Skeletal muscle tissue (tissue), 4 donors: Measurements from ENCODE around the gene PRR13. TPM values are rescaled to one million over a fixed set of nuclear protein-coding genes. Genes with fewer than 3 reads are reported as not detected.

Experiments used
- H3K27ac ChIP-seq: one replicate; pipeline ENCODE4 v1.7.0; 2013; ENCODE audit warnings: mild to moderate bottlenecking, low read depth, low read length, inconsistent platforms
- H3K27me3 ChIP-seq, 3 donors: one replicate each; pipeline ENCODE4 v1.7.0; 2013; ENCODE audit warnings: low read length in 3 of 3; ENCODE audit not compliant: control insufficient read depth in 3 of 3, insufficient read depth in 3 of 3
- H3K36me3 ChIP-seq, 3 donors: one replicate each; pipeline ENCODE4 v1.7.0; 2013; ENCODE audit warnings: low read length in 3 of 3; ENCODE audit not compliant: control insufficient read depth in 3 of 3, insufficient read depth in 3 of 3
- H3K4me1 ChIP-seq, 3 donors: one replicate each; pipeline ENCODE4 v1.7.0; 2013; ENCODE audit warnings: low read length in 3 of 3, mild to moderate bottlenecking in 3 of 3; ENCODE audit not compliant: control insufficient read depth in 3 of 3, insufficient read depth in 3 of 3
- H3K4me3 ChIP-seq, 3 donors: one replicate each; pipeline ENCODE4 v1.7.0; 2013; ENCODE audit warnings: low read length in 3 of 3
- H3K9ac ChIP-seq, 3 donors: one replicate each; pipeline ENCODE4 v1.7.0; 2013; ENCODE audit warnings: low read length in 3 of 3, mild to moderate bottlenecking in 3 of 3, moderate library complexity in 2 of 3, low read depth in 1 of 3
- H3K9me3 ChIP-seq, 3 donors: one replicate each; pipeline ENCODE4 v1.7.0; 2013; ENCODE audit warnings: low read length in 3 of 3; ENCODE audit not compliant: control insufficient read depth in 3 of 3
- total RNA-seq: library from RNA; depleted of rRNA; stranded (reverse); fragments of >200 nt; gene quantifications from one replicate; pipeline ENCODE4 v1.2.3, GENCODE V29; 2014
- donor health status: Osteomylitis.

PRR13 gene
- total RNA-seq, 1 donor from 2014 or later, result 15.7 TPM

DNA sequence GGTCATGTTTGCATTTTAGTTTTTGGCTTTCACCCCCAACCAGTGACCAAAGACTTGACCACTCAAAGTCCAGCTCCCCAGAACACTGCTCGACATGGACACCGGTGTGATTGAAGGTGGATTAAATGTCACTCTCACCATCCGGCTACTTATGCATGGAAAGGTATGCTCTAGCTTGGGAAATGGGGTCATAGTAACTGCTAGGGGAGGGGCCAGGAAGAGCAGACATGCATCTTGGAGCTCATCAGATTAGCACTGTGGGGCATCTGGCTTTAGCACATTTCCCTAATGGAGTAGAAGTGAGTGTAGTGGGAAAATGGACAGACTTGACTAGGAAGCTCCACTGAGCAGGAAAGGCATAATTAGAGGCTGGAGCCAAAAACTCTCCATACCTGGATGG lies 13.2 kb downstream of the PRR13 start:
- no peaks in the 10 kb centered on the region for H3K27me3 ChIP-seq
- peaks cover 38 to 55% (median 49%) of the 10 kb centered on the region in 3 donors for H3K36me3 ChIP-seq
- H3K4me1 ChIP-seq, result peaks cover 28 to 46% (median 30%) of the 10 kb centered on the region in 3 donors
- peak overlapping the region; percentile 25 for H3K27ac ChIP-seq
- H3K4me3 ChIP-seq, result peak overlapping the region in 1 of 3 donors; percentile 43
- H3K9ac ChIP-seq, result peak overlapping the region in 1 of 3 donors; percentile 94
- H3K9me3 ChIP-seq, result no peaks in the 10 kb centered on the region

DNA sequence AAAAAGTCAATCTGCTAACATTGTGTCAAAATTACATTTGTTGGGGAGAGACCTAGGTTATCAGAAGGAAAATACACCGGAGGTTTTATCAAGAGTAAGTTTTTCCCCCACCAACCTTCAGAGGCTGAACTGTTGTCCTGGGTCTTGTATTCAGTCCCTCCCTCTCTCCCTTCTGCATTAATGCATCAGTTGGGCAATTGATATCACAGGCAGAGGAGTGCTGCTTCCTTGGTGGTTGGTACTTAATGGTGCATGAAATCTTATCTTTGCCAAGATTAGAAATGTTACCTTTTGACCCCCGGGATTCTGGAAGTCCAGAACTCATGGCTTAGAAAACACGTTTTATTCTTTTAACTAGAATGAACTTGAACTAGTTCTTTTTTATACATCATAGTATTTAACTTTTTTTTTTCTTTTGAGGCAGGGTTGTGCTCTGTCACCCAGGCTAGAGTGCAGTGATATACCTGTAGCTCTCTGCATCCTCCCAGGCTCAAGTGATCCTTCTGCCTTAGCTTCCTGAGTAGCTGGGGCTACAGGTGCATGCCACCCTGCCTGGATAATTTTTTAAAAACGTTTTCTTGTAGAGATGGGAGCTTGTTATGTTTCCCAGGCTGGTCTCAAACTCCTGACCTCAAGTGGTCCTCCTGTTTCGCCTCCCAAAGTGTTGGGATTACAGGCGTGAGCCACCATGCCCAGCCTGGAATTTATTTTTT lies 15.3 kb downstream of the PRR13 start:
- no peak overlapping the region for H3K4me3 ChIP-seq
- peaks cover 53 to 74% (median 68%) of the 10 kb centered on the region in 3 donors for H3K36me3 ChIP-seq
- H3K27me3 ChIP-seq, result no peaks in the 10 kb centered on the region
- H3K9me3 ChIP-seq, result no peaks in the 10 kb centered on the region
- peaks cover 46 to 63% (median 49%) of the 10 kb centered on the region in 3 donors for H3K4me1 ChIP-seq
- no peak overlapping the region for H3K9ac ChIP-seq
- no peak overlapping the region for H3K27ac ChIP-seq

DNA sequence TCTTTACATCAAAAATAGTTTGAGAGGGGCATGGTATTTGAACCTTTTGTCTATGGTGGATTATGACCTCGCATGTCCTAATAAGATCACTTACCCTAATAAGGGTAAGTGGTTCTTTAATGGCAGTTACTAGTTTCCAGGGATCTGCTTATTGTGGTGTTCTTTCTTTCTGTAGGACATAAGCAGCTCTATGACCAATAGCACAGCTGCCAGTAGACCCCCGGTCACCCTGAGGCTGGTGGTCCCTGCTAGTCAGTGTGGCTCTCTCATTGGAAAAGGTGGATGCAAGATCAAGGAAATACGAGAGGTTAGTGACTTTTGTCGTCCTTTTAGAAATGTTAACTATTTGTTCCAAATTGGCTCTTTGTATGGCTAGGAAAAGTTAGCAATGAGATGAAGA lies 17.6 kb downstream of the PRR13 start:
- Histone ChIP-seq H3K36me3 (peaks cover 72 to 93% (median 91%) of the 10 kb centered on the region in 3 donors), H3K9me3 (no peaks in the 10 kb centered on the region), H3K4me3 (no peak overlapping the region), H3K9ac (no peak overlapping the region), H3K27me3 (no peaks in the 10 kb centered on the region), H3K4me1 (peaks cover 56 to 74% (median 60%) of the 10 kb centered on the region in 3 donors), H3K27ac (peak overlapping the region; percentile 32)

DNA sequence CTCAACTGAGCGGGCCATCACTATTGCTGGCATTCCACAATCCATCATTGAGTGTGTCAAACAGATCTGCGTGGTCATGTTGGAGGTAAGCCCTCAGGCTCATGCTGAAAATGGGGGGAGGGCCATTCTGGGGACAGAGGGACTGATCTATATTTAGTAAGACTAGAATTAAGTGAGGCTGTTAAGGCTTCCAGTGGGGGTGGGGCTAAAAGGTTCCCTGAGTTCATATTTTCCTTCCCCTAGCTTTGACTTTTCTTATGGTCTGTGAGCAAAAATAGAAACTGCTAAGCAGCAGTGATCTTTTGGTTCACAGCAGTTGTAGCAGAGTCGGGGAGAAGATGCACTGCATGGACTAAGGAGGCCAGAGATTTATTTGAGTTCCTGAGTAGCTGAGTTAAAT lies 19.5 kb downstream of the PRR13 start:
- H3K9ac ChIP-seq, result peak overlapping the region; percentile 58 to 63 (median 62)
- peaks cover 65 to 81% (median 65%) of the 10 kb centered on the region in 3 donors for H3K4me1 ChIP-seq
- peaks cover 76 to 92% (median 92%) of the 10 kb centered on the region in 3 donors for H3K36me3 ChIP-seq
- H3K9me3 ChIP-seq, result no peaks in the 10 kb centered on the region
- H3K27ac ChIP-seq, result peak overlapping the region; percentile 78
- peak overlapping the region in 2 of 3 donors; percentile 41 to 46 for H3K4me3 ChIP-seq
- H3K27me3 ChIP-seq, result no peaks in the 10 kb centered on the region

DNA sequence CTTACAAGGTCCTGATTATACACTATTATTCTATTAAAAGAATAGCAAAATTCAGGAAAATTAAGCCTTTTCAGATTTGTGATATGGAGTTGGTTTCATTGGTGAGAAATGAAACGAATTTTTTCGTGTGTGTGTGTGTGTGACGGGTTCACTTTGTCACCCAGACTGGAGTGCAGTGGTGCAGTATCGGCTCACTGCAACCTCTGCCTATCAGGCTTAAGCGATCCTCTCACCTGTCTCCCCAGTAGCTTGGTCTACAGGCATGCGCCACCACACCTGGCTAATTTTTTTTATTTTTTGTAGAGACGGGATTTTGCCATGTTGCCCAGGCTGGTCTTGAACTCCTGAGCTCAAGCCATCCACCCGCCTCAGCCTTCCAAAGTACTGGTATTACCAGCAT lies 20.1 kb downstream of the PRR13 start:
- H3K36me3 ChIP-seq, result peaks cover 75 to 93% (median 92%) of the 10 kb centered on the region in 3 donors
- no peaks in the 10 kb centered on the region for H3K27me3 ChIP-seq
- H3K9ac ChIP-seq, result peak overlapping the region; percentile 58 to 63 (median 62)
- peaks cover 68 to 81% (median 70%) of the 10 kb centered on the region in 3 donors for H3K4me1 ChIP-seq
- peak overlapping the region in 2 of 3 donors; percentile 41 to 46 for H3K4me3 ChIP-seq
- no peaks in the 10 kb centered on the region for H3K9me3 ChIP-seq
- peak overlapping the region; percentile 78 for H3K27ac ChIP-seq

DNA sequence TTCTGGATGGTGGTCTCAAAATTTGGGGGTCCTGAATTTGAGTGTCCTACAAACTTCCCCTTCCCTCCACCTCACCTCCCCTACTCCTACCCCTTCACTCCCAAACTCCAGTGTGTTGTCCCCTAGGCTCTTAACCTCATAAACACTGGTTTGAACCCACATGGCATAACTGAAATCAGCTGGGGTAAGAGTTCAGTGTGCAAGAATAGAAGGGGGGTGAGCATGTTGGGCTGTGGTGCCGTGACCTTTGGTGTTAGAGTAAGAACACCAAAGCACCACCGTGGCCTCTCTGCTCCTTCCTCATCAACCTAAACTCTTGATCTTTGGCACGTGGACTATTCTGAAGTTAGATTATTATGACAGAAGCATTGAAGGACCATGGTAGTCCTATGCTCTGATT lies 21.4 kb downstream of the PRR13 start:
- H3K9ac ChIP-seq, result peak overlapping the region in 2 of 3 donors; percentile 51 to 57
- H3K9me3 ChIP-seq, result no peaks in the 10 kb centered on the region
- H3K4me3 ChIP-seq, result peak overlapping the region in 1 of 3 donors; percentile 2
- no peaks in the 10 kb centered on the region for H3K27me3 ChIP-seq
- H3K4me1 ChIP-seq, result peaks cover 78 to 89% (median 83%) of the 10 kb centered on the region in 3 donors
- peak overlapping the region; percentile 78 for H3K27ac ChIP-seq
- peaks cover 74 to 93% (median 92%) of the 10 kb centered on the region in 3 donors for H3K36me3 ChIP-seq

DNA sequence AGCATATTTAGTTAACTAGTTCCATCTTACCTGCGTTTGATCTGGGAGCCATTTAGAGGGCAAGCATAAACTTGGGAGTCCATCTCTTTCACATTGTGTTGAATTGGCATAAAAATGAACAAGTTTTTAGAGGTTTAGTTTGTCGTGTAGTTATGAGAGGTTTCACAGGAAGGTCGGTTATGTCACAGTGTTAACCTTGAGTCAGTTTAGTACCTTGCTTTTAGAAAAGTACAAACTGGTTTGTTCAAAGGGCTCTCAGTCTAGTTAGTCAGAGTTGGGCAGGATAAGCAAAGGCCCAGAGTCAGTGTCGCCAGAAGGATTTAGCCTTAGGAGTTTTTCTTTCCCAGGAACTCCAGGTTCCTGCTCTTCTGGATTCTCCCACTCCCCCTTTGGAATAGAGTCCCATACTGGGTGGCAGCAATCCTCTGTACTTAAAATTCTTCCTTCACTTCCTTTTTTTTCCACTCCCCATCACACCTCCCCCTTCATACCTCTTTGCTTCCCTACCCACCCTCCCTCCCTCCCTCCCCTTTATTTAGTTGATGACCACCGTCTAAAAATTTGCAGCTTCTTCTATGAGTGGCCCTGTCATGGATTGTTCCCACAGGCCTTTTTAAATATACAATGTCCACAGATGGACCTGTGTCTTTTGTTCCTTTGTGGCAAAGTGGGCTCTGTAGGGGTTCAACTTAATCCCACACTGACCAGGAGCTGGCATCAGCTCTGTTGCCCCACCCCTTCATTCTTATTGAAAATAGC lies 22.4 kb downstream of the PRR13 start:
- Histone ChIP-seq H3K4me3 (no peak overlapping the region), H3K27me3 (no peaks in the 10 kb centered on the region), H3K9ac (no peak overlapping the region), H3K4me1 (peaks cover 85 to 92% (median 89%) of the 10 kb centered on the region in 3 donors), H3K36me3 (peaks cover 78 to 95% (median 92%) of the 10 kb centered on the region in 3 donors), H3K9me3 (no peaks in the 10 kb centered on the region), H3K27ac (peak overlapping the region; percentile 78)

DNA sequence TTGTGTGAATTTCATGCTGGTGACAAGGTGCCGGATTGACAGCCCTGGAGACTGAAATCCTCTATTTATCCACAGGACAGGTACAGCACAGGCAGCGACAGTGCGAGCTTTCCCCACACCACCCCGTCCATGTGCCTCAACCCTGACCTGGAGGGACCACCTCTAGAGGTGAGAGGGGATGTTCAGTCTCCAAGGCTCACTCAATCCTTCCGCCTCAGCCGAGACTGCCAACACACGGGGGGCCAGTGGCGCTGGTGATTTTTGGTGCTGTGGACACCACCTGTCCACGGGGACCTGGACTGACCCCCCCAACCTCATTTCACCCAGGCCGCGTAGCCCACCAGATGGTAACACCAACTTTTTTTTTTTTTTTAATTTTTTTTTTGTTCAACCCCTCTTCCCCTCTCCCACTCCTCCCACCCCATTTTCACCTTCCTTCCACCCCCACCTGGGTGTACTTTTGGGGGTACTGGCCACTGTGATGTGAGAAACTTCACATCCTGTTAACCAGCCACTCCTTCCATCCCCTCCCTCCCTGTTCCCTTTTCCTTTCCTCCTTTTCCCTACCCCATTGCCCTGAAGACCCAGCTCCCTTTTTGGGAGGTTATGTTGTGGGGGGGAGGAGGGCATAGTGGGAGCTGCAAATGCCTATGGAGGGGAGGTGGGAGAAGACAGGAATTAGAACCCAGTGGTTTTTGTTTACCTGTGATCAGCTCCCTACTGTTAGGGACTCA lies 23.3 kb downstream of the PRR13 start:
- Histone ChIP-seq H3K27me3 (no peaks in the 10 kb centered on the region), H3K4me3 (no peak overlapping the region), H3K27ac (peak overlapping the region; percentile 61), H3K4me1 (peaks cover 82 to 88% (median 86%) of the 10 kb centered on the region in 3 donors), H3K9me3 (no peaks in the 10 kb centered on the region), H3K36me3 (peaks cover 80 to 94% (median 93%) of the 10 kb centered on the region in 3 donors), H3K9ac (peak overlapping the region in 2 of 3 donors; percentile 2 to 63)

DNA sequence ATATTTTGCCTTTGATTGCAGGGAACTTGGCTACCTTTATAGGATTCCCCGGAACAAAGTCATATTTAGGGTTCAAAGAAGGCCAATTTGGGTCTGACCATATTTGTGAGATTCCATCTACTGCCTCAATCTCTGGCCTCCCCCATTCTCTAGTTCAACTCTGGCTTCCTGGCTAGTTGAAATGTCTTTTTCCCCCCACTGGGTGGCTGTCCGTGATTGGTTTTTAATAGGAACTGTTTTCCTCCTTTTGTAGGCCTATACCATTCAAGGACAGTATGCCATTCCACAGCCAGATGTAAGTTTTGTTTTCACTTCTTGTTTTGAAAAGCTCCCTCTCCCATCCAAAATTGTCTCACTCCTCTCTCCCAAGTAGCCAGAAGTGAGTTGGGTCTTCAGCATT lies 24.1 kb downstream of the PRR13 start:
- peaks cover 78 to 86% (median 81%) of the 10 kb centered on the region in 3 donors for H3K4me1 ChIP-seq
- peak overlapping the region in 2 of 3 donors; percentile 2 to 43 for H3K9ac ChIP-seq
- peaks cover 79 to 93% (median 92%) of the 10 kb centered on the region in 3 donors for H3K36me3 ChIP-seq
- no peaks in the 10 kb centered on the region for H3K27me3 ChIP-seq
- no peaks in the 10 kb centered on the region for H3K9me3 ChIP-seq
- peak overlapping the region; percentile 61 for H3K27ac ChIP-seq
- no peak overlapping the region for H3K4me3 ChIP-seq
